Kidney (tissue), 14 donors: ENCODE data around the gene ITPR2. TPM values are rescaled to one million over a fixed set of nuclear protein-coding genes. Genes with fewer than 3 reads are reported as not detected.

Source experiments
- DNase-seq, 5 donors: peaks; one replicate each; pipeline ENCODE4 v3.0.0-alpha.2; 2013 to 2020
- FAIRE-seq: peaks from 2 replicates; lab custom pipeline; 2012; peaks lifted over from hg19 to GRCh38; lab: Jason Lieb, UNC
- H3K27ac ChIP-seq, 2 donors: one replicate each; pipeline ENCODE4 v1.7.0; 2013; ENCODE audit warnings: low read depth in 2 of 2, low read length in 2 of 2, inconsistent platforms in 1 of 2
- H3K27me3 ChIP-seq: one replicate; pipeline ENCODE4 v1.7.1; 2013; ENCODE audit warnings: low read length, inconsistent platforms; ENCODE audit not compliant: control insufficient read depth, insufficient read depth
- H3K36me3 ChIP-seq, 3 donors: one replicate each; pipeline versions ENCODE4 v1.7.0 to v1.7.1; 2013; ENCODE audit warnings: low read length in 3 of 3, control low read depth in 1 of 3, inconsistent platforms in 1 of 3; ENCODE audit not compliant: insufficient read depth in 3 of 3, control insufficient read depth in 2 of 3
- H3K4me1 ChIP-seq, 3 donors: one replicate each; pipeline versions ENCODE4 v1.7.0 to v1.7.1; 2013; ENCODE audit warnings: low read length in 3 of 3, inconsistent platforms in 1 of 3, low read depth in 1 of 3; ENCODE audit not compliant: control insufficient read depth in 2 of 3, insufficient read depth in 2 of 3
- H3K4me3 ChIP-seq, 3 donors: one replicate each; pipeline versions ENCODE4 v1.7.0 to v1.8.1; 2013; ENCODE audit warnings: low read length in 3 of 3, control low read depth in 1 of 3, inconsistent platforms in 1 of 3
- H3K9ac ChIP-seq, 3 donors: one replicate each; pipeline versions ENCODE4 v1.7.0 to v1.7.1; 2013; ENCODE audit warnings: low read length in 3 of 3, control low read depth in 1 of 3, inconsistent platforms in 1 of 3
- H3K9me3 ChIP-seq, 3 donors: one replicate each; pipeline versions ENCODE4 v1.7.0 to v1.7.1; 2013; ENCODE audit warnings: low read length in 3 of 3, control low read depth in 1 of 3, inconsistent platforms in 1 of 3; ENCODE audit not compliant: control insufficient read depth in 2 of 3, insufficient read depth in 1 of 3
- CTCF ChIP-seq: IDR thresholded peaks from 3 replicates; pipeline ENCODE4 v1.5.1; 2012; ENCODE audit warnings: mild to moderate bottlenecking, moderate library complexity, borderline replicate concordance; ENCODE audit not compliant: insufficient read depth; ENCODE audit errors: extremely low read depth
- intact Hi-C: fragments of 100-400 bp; cut with DNase I; formaldehyde crosslinking; loops from one replicate; pipeline ENCODE4 v1.11.1; 2022
- polyA plus RNA-seq: library from polyadenylated mRNA; stranded (reverse); fragments of 350-450 nt; fragmentation: Illumina TruSeq; extraction: RNeasy Lipid Tissue Mini Kit (QIAGEN cat#74804); gene quantifications from one replicate; pipeline ENCODE4 v1.2.3, GENCODE V29; 2014; ENCODE audit warnings: low read depth, low replicate concordance; ENCODE audit not compliant: insufficient read depth
- total RNA-seq: library from RNA; stranded (reverse); fragmentation: NEBNext Ultra II Directional; extraction: Animal tissue kit (Norgen Biotek cat#: 25700); gene quantifications from one replicate; pipeline ENCODE4 v1.2.1, GENCODE V29; 2021
- donor health status: control.
- donor health status: control.
- donor health status: control.
- donor health status: control.
- donor health status: control.
- donor health status: DM: yes; HTN: yes; CAD: no.
- donor health status: Normal renal cell carcinoma (clear cell type).

Gene ITPR2
- total and polyA plus RNA-seq, 2 donors from 2014 or later = 5.7 to 56.9 TPM

GRCh38 chr12:26599096-26599695 is 233.8 kb downstream of the ITPR2 start:
- intact Hi-C loops = no loop called here
- H3K9ac ChIP-seq = no peak overlapping the region
- no peak overlapping the region for H3K27ac ChIP-seq
- H3K27me3 ChIP-seq = no peaks in the 10 kb centered on the region
- H3K36me3 ChIP-seq = peaks cover 0 to 13% (median 12%) of the 10 kb centered on the region in 3 donors
- no peak for FAIRE-seq
- no peaks in the 10 kb centered on the region for H3K9me3 ChIP-seq
- H3K4me3 ChIP-seq = no peak overlapping the region
- DNase-seq = no peak
- no peak for TF ChIP-seq CTCF
- H3K4me1 ChIP-seq = no peaks in the 10 kb centered on the region

DNA sequence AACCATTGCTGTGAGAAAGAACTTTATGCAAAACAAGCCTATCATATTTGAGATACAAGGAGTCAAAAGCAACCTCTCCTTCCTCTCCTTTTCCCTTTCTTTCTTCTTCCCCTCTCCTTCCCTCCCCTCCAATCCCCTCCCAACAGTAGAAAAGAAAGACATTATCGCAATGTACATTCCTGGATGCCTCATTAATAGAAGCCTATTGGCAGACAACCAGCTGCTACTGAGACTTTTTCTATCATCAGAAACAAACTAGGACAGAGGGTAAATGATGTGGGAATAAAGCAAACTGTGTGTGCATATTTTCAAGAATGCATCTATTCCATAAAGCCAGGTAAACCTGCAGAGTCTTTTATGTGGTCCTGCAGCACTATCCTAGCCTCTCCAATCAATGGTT is 237.2 kb downstream of the ITPR2 start:
- Histone ChIP-seq H3K4me1 (no peaks in the 10 kb centered on the region), H3K9me3 (no peaks in the 10 kb centered on the region), H3K36me3 (peaks cover 0 to 12% (median 11%) of the 10 kb centered on the region in 3 donors), H3K27me3 (no peaks in the 10 kb centered on the region), H3K27ac (no peak overlapping the region), H3K4me3 (no peak overlapping the region), H3K9ac (no peak overlapping the region)
- FAIRE-seq = no peak
- no peak for TF ChIP-seq CTCF
- no peak for DNase-seq
- intact Hi-C loops = no loop called here

GRCh38 chr12:26580619-26581018 is 252.4 kb downstream of the ITPR2 start:
- FAIRE-seq (no peak), DNase-seq (no peak)
- H3K9me3 ChIP-seq = no peaks in the 10 kb centered on the region
- H3K4me1 ChIP-seq = no peaks in the 10 kb centered on the region
- no peak overlapping the region for H3K4me3 ChIP-seq
- H3K36me3 ChIP-seq = peaks cover 0 to 10% (median 6%) of the 10 kb centered on the region in 3 donors
- no peak overlapping the region for H3K27ac ChIP-seq
- H3K9ac ChIP-seq = no peak overlapping the region
- no peaks in the 10 kb centered on the region for H3K27me3 ChIP-seq
- intact Hi-C loops = no loop called here
- no peak for TF ChIP-seq CTCF

DNA sequence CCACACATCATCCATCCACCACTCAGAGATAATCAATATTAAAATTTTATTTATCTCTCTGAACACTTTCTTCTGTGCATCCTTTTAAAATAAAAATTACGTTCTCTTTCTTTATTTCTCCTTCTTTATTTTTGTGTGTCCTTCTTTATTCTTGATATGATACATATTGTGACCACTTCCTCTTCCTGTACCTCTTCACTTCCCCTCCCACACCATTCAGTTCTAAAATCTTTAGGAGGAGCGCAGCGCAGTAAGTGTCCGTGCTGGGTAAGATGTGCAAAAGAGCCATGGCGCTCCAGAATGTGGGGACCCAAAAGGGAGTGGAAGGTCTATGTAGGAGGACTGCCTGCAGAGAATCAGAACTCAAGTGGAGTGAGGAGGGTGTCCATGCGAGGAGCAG is 256.7 kb downstream of the ITPR2 start:
- H3K4me1 ChIP-seq = no peaks in the 10 kb centered on the region
- no peak for TF ChIP-seq CTCF
- H3K9ac ChIP-seq = no peak overlapping the region
- DNase-seq (peak in 1 of 5 donors; percentile 51), FAIRE-seq (no peak)
- no peaks in the 10 kb centered on the region for H3K9me3 ChIP-seq
- intact Hi-C loops = no loop called here
- H3K4me3 ChIP-seq = no peak overlapping the region
- H3K36me3 ChIP-seq = peaks cover 0 to 15% (median 7%) of the 10 kb centered on the region in 3 donors
- H3K27ac ChIP-seq = no peak overlapping the region
- H3K27me3 ChIP-seq = no peaks in the 10 kb centered on the region
